ENCODE data around the gene CENPM.

Gene CENPM

GRCh38 chr22:41913842-41914534 lies 33.0 kb downstream of the CENPM start:
- no peak for DNase-seq (ENCODE audit: low spot score)

- no peak for DNase-seq (ENCODE audit: low spot score)
Measured at GRCh38 chr22:41913040-41913719, 33.8 kb downstream of the CENPM start.

GRCh38 chr22:41912338-41913039 lies 34.5 kb downstream of the CENPM start:
- no peak for DNase-seq (ENCODE audit: low spot score)

- DNase-seq (ENCODE audit: low spot score) = no peak
Measured at GRCh38 chr22:41911001-41911611, 35.8 kb downstream of the CENPM start.

GRCh38 chr22:41910050-41911000 lies 36.6 kb downstream of the CENPM start:
- DNase-seq (ENCODE audit: low spot score) = peak; percentile 62

GRCh38 chr22:41909310-41910049 lies 37.5 kb downstream of the CENPM start:
- no peak for DNase-seq (ENCODE audit: low spot score)

GRCh38 chr22:41908411-41909309 lies 38.3 kb downstream of the CENPM start:
- no peak for DNase-seq (ENCODE audit: low spot score)

- no peak for DNase-seq (ENCODE audit: low spot score)
Measured at GRCh38 chr22:41907436-41908401, 39.2 kb downstream of the CENPM start.

- DNase-seq (ENCODE audit: low spot score) = no peak
Measured at GRCh38 chr22:41906822-41907221, 40.1 kb downstream of the CENPM start.

GRCh38 chr22:41905411-41906202 lies 41.3 kb downstream of the CENPM start:
- DNase-seq (ENCODE audit: low spot score) = no peak

- DNase-seq (ENCODE audit: low spot score) = no peak
Measured at GRCh38 chr22:41904450-41905410, 42.2 kb downstream of the CENPM start.

- no peak for DNase-seq (ENCODE audit: low spot score)
Measured at GRCh38 chr22:41902932-41903421, 44.0 kb downstream of the CENPM start.

GRCh38 chr22:41902016-41902415 lies 44.9 kb downstream of the CENPM start:
- DNase-seq (ENCODE audit: low spot score) = no peak

- no peak for DNase-seq (ENCODE audit: low spot score)
Measured at GRCh38 chr22:41900652-41901312, 46.2 kb downstream of the CENPM start.

- DNase-seq (ENCODE audit: low spot score) = no peak
Measured at GRCh38 chr22:41899992-41900651, 46.8 kb downstream of the CENPM start.

All from hepatic stellate cell (primary cell).